KMS-11 (cell line): ENCODE results near the gene DLG1.
"Not testable (repeated sequence)": the region's sequence is repeated elsewhere in the genome, so short reads cannot be mapped to it uniquely, and the experiment has no call there.

Experiments used
- H2AFZ ChIP-seq: fragments of 200-600 bp; sonication (generic); 2 replicates; pipeline ENCODE4 v1.6.1; 2016; ENCODE audit warnings: antibody characterized with exemption, mixed run types, low read depth
- H3K27ac ChIP-seq: fragments of 200-600 bp; sonication (generic); 2 replicates; pipeline ENCODE4 v1.6.1; 2016; ENCODE audit warnings: mild to moderate bottlenecking, mixed run types
- H3K27me3 ChIP-seq: fragments of 200-600 bp; sonication (generic); 2 replicates; pipeline ENCODE4 v1.6.1; 2017; ENCODE audit warnings: mild to moderate bottlenecking, low read depth, mixed run types, moderate library complexity; ENCODE audit not compliant: insufficient read depth
- H3K36me3 ChIP-seq: fragments of 200-600 bp; sonication (generic); 2 replicates; pipeline ENCODE4 v1.6.1; 2017; ENCODE audit warnings: mild to moderate bottlenecking, mixed run types; ENCODE audit not compliant: insufficient read depth
- H3K4me1 ChIP-seq: fragments of 200-600 bp; sonication (generic); 2 replicates; pipeline ENCODE4 v1.6.1; 2016; ENCODE audit warnings: mild to moderate bottlenecking, low read depth, mixed run types; ENCODE audit not compliant: poor library complexity, severe bottlenecking
- H3K4me2 ChIP-seq: fragments of 200-600 bp; sonication (generic); 2 replicates; pipeline ENCODE4 v1.7.0; 2016; ENCODE audit warnings: mild to moderate bottlenecking, mixed run types
- H3K4me3 ChIP-seq: fragments of 200-600 bp; sonication (generic); IDR thresholded peaks from 2 replicates; pipeline ENCODE4 v1.6.1; 2017; ENCODE audit warnings: low read depth, low read length, mixed read lengths; ENCODE audit not compliant: insufficient read depth
- H3K79me2 ChIP-seq: fragments of 200-600 bp; sonication (generic); 2 replicates; pipeline ENCODE4 v1.6.1; 2016; ENCODE audit warnings: low read depth, mixed run types; ENCODE audit not compliant: insufficient read depth
- H3K9ac ChIP-seq: fragments of 200-600 bp; sonication (generic); 2 replicates; pipeline ENCODE4 v1.6.1; 2016; ENCODE audit warnings: mild to moderate bottlenecking, mixed run types
- H4K20me1 ChIP-seq: fragments of 200-600 bp; sonication (generic); 2 replicates; pipeline ENCODE4 v1.6.1; 2016; ENCODE audit warnings: mild to moderate bottlenecking, mixed run types; ENCODE audit not compliant: insufficient read depth
- CTCF ChIP-seq: fragments of 200-600 bp; sonication (generic); conservative IDR thresholded peaks from 2 replicates; pipeline ENCODE4 v1.6.1; 2017; ENCODE audit warnings: low read depth, mild to moderate bottlenecking, antibody characterized with exemption, low read length, moderate library complexity, mixed read lengths

The DLG1 gene

GRCh38 chr3:197216914-197217313 lies 81.5 kb downstream of the DLG1 start:
- Histone ChIP-seq H3K9ac (no peak overlapping the region), H3K4me2 (no peak overlapping the region), H3K4me1 (peaks cover 5% of the 10 kb centered on the region), H3K79me2 (peaks cover 36% of the 10 kb centered on the region; the same call in 1 of the 2 replicates), H3K27ac (no peak overlapping the region), H4K20me1 (0 out of 2 replicates have a peak, but pooled peaks cover 6% of the 10 kb centered on the region), H3K36me3 (no peaks in the 10 kb centered on the region), H2AFZ (no peak overlapping the region), H3K27me3 (no peaks in the 10 kb centered on the region), H3K4me3 (no peak overlapping the region)
- TF ChIP-seq CTCF = no peak

GRCh38 chr3:197216169-197216860 lies 82.1 kb downstream of the DLG1 start:
- TF ChIP-seq CTCF = no peak
- Histone ChIP-seq H3K79me2 (peaks cover 41% of the 10 kb centered on the region; the same call in 1 of the 2 replicates), H3K4me3 (no peak overlapping the region), H3K36me3 (no peaks in the 10 kb centered on the region), H4K20me1 (0 out of 2 replicates have a peak, but pooled peaks cover 4% of the 10 kb centered on the region), H2AFZ (no peak overlapping the region), H3K4me2 (no peak overlapping the region), H3K9ac (no peak overlapping the region), H3K27me3 (no peaks in the 10 kb centered on the region), H3K4me1 (peaks cover 5% of the 10 kb centered on the region), H3K27ac (no peak overlapping the region)

- no peaks in the 10 kb centered on the region for H4K20me1 ChIP-seq
- no peaks in the 10 kb centered on the region for H3K27me3 ChIP-seq
- TF ChIP-seq CTCF = no peak
- peaks cover 74% of the 10 kb centered on the region for H3K79me2 ChIP-seq
- peaks cover 5% of the 10 kb centered on the region for H3K4me1 ChIP-seq
- no peak overlapping the region for H3K27ac ChIP-seq
- no peak overlapping the region for H3K9ac ChIP-seq
- no peaks in the 10 kb centered on the region for H3K36me3 ChIP-seq
- H3K4me2 ChIP-seq = no peak overlapping the region
- H2AFZ ChIP-seq = no peak overlapping the region
- H3K4me3 ChIP-seq = no peak overlapping the region
These were observed 86.1 kb downstream of the DLG1 start for GRCh38 chr3:197212290-197212689.

- H3K9ac ChIP-seq, H3K27ac ChIP-seq, H4K20me1 ChIP-seq, H3K4me2 ChIP-seq, H3K27me3 ChIP-seq, H3K4me3 ChIP-seq, H3K36me3 ChIP-seq, H3K4me1 ChIP-seq, H2AFZ ChIP-seq: not testable (repeated sequence)
- peaks cover 80% of the 10 kb centered on the region for H3K79me2 ChIP-seq
These were observed 86.7 kb downstream of the DLG1 start for GRCh38 chr3:197211698-197212097.
